ENCODE results near the gene PRPF8.

Gene PRPF8

GRCh38 chr17:1684378-1685189 lies at the start of gene PRPF8:
TSS of gene PRPF8 (minus strand) at chr17:1684867. CDS start at chr17:1684571, 296 bp downstream.
- Histone ChIP-seq H3K27me3 (replicated peaks; ENCODE audit: control insufficient read depth, insufficient read depth, low read length) (no peaks in the 10 kb centered on the region), H3K36me3 (ENCODE audit: control insufficient read depth, insufficient read depth, low read length) (peaks cover 22% of the 10 kb centered on the region), H3K4me3 (replicated peaks; ENCODE audit: low read depth, low read length) (peak within 1 kb of the TSS; percentile 81)
- TF ChIP-seq CTCF (IDR thresholded peaks at IDR 0.05; ENCODE audit: insufficient read depth, low read length, poor library complexity, severe bottlenecking) = no peak
- DNase-seq (ENCODE audit: extremely low read depth, insufficient read length) = peak; percentile 95

GRCh38 chr17:1733759-1734158 lies 49.1 kb upstream of the PRPF8 start:
- no peak for DNase-seq (ENCODE audit: extremely low read depth, insufficient read length)
- peaks cover 13% of the 10 kb centered on the region for H3K36me3 ChIP-seq (ENCODE audit: control insufficient read depth, insufficient read depth, low read length)
- no peak for TF ChIP-seq CTCF (IDR thresholded peaks at IDR 0.05; ENCODE audit: insufficient read depth, low read length, poor library complexity, severe bottlenecking)
- H3K4me3 ChIP-seq (replicated peaks; ENCODE audit: low read depth, low read length) = no peak overlapping the region
- no peaks in the 10 kb centered on the region for H3K27me3 ChIP-seq (replicated peaks; ENCODE audit: control insufficient read depth, insufficient read depth, low read length)

- DNase-seq (ENCODE audit: extremely low read depth, insufficient read length) = no peak
- Histone ChIP-seq H3K36me3 (ENCODE audit: control insufficient read depth, insufficient read depth, low read length) (peaks cover 11% of the 10 kb centered on the region), H3K4me3 (replicated peaks; ENCODE audit: low read depth, low read length) (no peak overlapping the region)
Measured at GRCh38 chr17:1732833-1733321, 48.2 kb upstream of the PRPF8 start.

GRCh38 chr17:1732241-1732832 lies 47.7 kb upstream of the PRPF8 start:
- no peak overlapping the region for H3K4me3 ChIP-seq (replicated peaks; ENCODE audit: low read depth, low read length)
- TF ChIP-seq CTCF (IDR thresholded peaks at IDR 0.05; ENCODE audit: insufficient read depth, low read length, poor library complexity, severe bottlenecking) = no peak
- DNase-seq (ENCODE audit: extremely low read depth, insufficient read length) = no peak

More at GRCh38 chr17:1732833-1733321, 48.2 kb upstream of the PRPF8 start:
- TF ChIP-seq CTCF (IDR thresholded peaks at IDR 0.05; ENCODE audit: insufficient read depth, low read length, poor library complexity, severe bottlenecking) = no peak
- H3K27me3 ChIP-seq (replicated peaks; ENCODE audit: control insufficient read depth, insufficient read depth, low read length) = no peaks in the 10 kb centered on the region

GRCh38 chr17:1731194-1731506 lies 46.5 kb upstream of the PRPF8 start:
- H3K36me3 ChIP-seq (ENCODE audit: control insufficient read depth, insufficient read depth, low read length) = peaks cover 15% of the 10 kb centered on the region
- TF ChIP-seq CTCF (IDR thresholded peaks at IDR 0.05; ENCODE audit: insufficient read depth, low read length, poor library complexity, severe bottlenecking) = no peak
- no peak for DNase-seq (ENCODE audit: extremely low read depth, insufficient read length)

More at GRCh38 chr17:1732241-1732832, 47.7 kb upstream of the PRPF8 start:
- H3K36me3 ChIP-seq (ENCODE audit: control insufficient read depth, insufficient read depth, low read length) = peaks cover 10% of the 10 kb centered on the region
- H3K27me3 ChIP-seq (replicated peaks; ENCODE audit: control insufficient read depth, insufficient read depth, low read length) = no peaks in the 10 kb centered on the region

More at GRCh38 chr17:1731194-1731506, 46.5 kb upstream of the PRPF8 start:
- Histone ChIP-seq H3K27me3 (replicated peaks; ENCODE audit: control insufficient read depth, insufficient read depth, low read length) (no peaks in the 10 kb centered on the region), H3K4me3 (replicated peaks; ENCODE audit: low read depth, low read length) (no peak overlapping the region)

Data from GM06990 (cell line).